ENCODE results near the gene PROM1.

Gene PROM1

GRCh38 chr4:16083241-16084191 lies at the start of gene PROM1:
Gene PROM1 (minus strand): TSS chr4:16084023. CDS start chr4:16075906, 8,117 bp downstream.
- no peak for DNase-seq (ENCODE audit: low read depth)

- DNase-seq (ENCODE audit: low read depth), result no peak
These were observed 49.6 kb upstream of the PROM1 start for GRCh38 chr4:16133406-16133805.

GRCh38 chr4:16131293-16131692 lies 47.5 kb upstream of the PROM1 start:
- no peak for DNase-seq (ENCODE audit: low read depth)

- DNase-seq (ENCODE audit: low read depth), result no peak
These were observed 45.5 kb upstream of the PROM1 start for GRCh38 chr4:16129336-16129735.

- no peak for DNase-seq (ENCODE audit: low read depth)
These were observed 42.9 kb upstream of the PROM1 start for GRCh38 chr4:16126714-16127113.

GRCh38 chr4:16125571-16126445 lies 42.0 kb upstream of the PROM1 start:
- no peak for DNase-seq (ENCODE audit: low read depth)

- no peak for DNase-seq (ENCODE audit: low read depth)
These were observed 40.4 kb upstream of the PROM1 start for GRCh38 chr4:16124232-16124631.

GRCh38 chr4:16123356-16124084 lies 39.7 kb upstream of the PROM1 start:
- DNase-seq (ENCODE audit: low read depth), result no peak

GRCh38 chr4:16122784-16123183 lies 39.0 kb upstream of the PROM1 start:
- peak; percentile 18 for DNase-seq (ENCODE audit: low read depth)

- no peak for DNase-seq (ENCODE audit: low read depth)
These were observed 38.5 kb upstream of the PROM1 start for GRCh38 chr4:16122308-16122711.

- DNase-seq (ENCODE audit: low read depth), result no peak
These were observed 36.9 kb upstream of the PROM1 start for GRCh38 chr4:16120720-16121119.

GRCh38 chr4:16119981-16120380 lies 36.2 kb upstream of the PROM1 start:
- no peak for DNase-seq (ENCODE audit: low read depth)

GRCh38 chr4:16118090-16118489 lies 34.3 kb upstream of the PROM1 start:
- no peak for DNase-seq (ENCODE audit: low read depth)

- no peak for DNase-seq (ENCODE audit: low read depth)
These were observed 33.3 kb upstream of the PROM1 start for GRCh38 chr4:16117164-16117563.

- DNase-seq (ENCODE audit: low read depth), result no peak
These were observed 32.7 kb upstream of the PROM1 start for GRCh38 chr4:16116493-16116990.

GRCh38 chr4:16116019-16116418 lies 32.2 kb upstream of the PROM1 start:
- DNase-seq (ENCODE audit: low read depth), result no peak

GRCh38 chr4:16114546-16114945 lies 30.7 kb upstream of the PROM1 start:
- DNase-seq (ENCODE audit: low read depth), result no peak

- DNase-seq (ENCODE audit: low read depth), result no peak
These were observed 29.9 kb upstream of the PROM1 start for GRCh38 chr4:16113741-16114140.

GRCh38 chr4:16111533-16111932 lies 27.7 kb upstream of the PROM1 start:
- no peak for DNase-seq (ENCODE audit: low read depth)

GRCh38 chr4:16110661-16111290 lies 27.0 kb upstream of the PROM1 start:
- no peak for DNase-seq (ENCODE audit: low read depth)

- no peak for DNase-seq (ENCODE audit: low read depth)
These were observed 26.4 kb upstream of the PROM1 start for GRCh38 chr4:16110199-16110598.

All from activated T-cell treated with anti-CD3 and anti-CD28 coated beads for 24 hours (primary cell).